ENCODE data around the gene WFIKKN2.
A peak's percentile ranks its signal among the peaks of the same experiment; 100 is the strongest.
"Not testable (repeated sequence)": the region's sequence is repeated elsewhere in the genome, so short reads cannot be mapped to it uniquely, and the experiment has no call there.

The WFIKKN2 gene

DNA sequence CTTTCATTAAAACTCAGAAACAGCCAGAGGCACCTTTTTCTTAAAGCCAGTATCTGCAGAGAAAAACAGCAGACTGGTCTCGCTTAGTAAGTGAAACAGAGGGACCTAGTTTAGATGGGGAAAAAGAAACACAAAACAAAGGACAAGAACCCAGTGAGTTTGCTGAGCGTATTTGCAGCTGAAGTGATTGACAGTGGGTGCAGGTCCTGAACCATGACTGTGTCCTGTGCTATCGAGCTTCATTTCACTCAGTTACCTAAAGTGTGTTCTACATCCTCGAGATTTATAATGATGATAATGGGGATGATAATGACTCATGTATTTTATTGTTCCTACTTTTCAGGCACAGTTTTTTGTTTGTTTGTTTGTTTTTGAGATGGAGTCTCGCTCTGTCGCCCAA is 31.7 kb upstream of the WFIKKN2 start:
- no peak for DNase-seq (ENCODE audit: low read depth)
- no peak overlapping the region for H3K4me3 ChIP-seq (ENCODE audit: low read depth, low read length)
- TF ChIP-seq, protein P1, sequence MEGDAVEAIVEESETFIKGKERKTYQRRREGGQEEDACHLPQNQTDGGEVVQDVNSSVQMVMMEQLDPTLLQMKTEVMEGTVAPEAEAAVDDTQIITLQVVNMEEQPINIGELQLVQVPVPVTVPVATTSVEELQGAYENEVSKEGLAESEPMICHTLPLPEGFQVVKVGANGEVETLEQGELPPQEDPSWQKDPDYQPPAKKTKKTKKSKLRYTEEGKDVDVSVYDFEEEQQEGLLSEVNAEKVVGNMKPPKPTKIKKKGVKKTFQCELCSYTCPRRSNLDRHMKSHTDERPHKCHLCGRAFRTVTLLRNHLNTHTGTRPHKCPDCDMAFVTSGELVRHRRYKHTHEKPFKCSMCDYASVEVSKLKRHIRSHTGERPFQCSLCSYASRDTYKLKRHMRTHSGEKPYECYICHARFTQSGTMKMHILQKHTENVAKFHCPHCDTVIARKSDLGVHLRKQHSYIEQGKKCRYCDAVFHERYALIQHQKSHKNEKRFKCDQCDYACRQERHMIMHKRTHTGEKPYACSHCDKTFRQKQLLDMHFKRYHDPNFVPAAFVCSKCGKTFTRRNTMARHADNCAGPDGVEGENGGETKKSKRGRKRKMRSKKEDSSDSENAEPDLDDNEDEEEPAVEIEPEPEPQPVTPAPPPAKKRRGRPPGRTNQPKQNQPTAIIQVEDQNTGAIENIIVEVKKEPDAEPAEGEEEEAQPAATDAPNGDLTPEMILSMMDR (IDR thresholded peaks at IDR 0.05; ENCODE audit: low read depth, low read length, missing control alignments) = no peak

DNA sequence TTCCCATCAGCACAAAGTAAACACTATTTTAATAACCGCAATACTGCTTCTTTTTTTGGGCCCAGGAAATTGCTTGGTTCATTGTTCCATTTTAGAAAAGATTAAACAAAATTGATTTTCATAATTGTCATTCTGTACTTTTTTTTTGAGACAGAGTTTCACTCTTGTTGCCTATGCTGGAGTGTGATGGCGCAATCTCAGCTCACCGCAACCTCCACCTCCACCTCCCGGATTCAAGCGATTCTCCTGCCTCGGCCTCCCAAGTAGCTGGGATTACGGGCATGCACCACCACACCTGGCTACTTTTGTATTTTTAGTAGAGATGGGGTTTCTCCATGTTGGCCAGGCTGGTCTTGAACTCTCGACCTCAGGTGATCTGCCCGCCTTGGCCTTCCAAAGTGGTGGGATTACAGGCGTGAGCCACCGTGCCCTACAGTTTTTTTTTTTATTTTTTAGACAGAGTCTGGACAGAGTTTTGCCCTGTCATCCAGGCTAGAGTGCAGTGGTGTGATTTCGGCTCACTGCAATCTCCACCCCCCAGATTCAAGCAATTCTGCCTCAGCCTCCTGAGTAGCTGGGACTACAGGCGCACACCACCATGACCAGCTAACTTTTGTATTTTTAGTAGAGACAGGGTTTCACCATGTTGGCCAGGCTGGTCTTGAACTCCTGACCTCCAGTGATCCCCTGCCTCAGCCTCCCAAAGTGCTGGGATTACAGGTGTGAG is 30.5 kb upstream of the WFIKKN2 start:
- H3K4me3 ChIP-seq (ENCODE audit: low read depth, low read length); DNase-seq (ENCODE audit: low read depth): not testable (repeated sequence)

DNA sequence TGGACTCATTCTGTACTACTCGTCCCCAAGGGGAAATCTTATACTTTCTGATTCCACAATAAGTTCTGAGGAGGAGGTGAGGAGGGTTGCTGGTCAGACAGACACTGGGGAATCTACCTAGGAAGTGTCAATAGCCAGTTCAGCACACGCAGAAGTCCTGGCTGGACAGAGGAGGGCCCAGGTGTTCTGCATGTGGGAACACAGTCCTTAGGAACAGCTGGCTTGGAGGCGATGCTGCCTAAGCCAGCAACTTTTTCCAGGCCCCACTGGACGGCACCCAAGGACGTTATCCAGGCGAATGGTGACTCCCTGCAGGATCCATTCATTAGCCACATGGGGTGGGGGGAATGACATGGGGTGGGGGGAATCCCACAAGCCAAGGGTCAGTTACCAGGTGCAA is 29.9 kb upstream of the WFIKKN2 start:
- DNase-seq (ENCODE audit: low read depth) = no peak
- TF ChIP-seq, protein P1 (IDR thresholded peaks at IDR 0.05; ENCODE audit: low read depth, low read length, missing control alignments) = no peak
- H3K4me3 ChIP-seq (ENCODE audit: low read depth, low read length) = no peak overlapping the region

DNA sequence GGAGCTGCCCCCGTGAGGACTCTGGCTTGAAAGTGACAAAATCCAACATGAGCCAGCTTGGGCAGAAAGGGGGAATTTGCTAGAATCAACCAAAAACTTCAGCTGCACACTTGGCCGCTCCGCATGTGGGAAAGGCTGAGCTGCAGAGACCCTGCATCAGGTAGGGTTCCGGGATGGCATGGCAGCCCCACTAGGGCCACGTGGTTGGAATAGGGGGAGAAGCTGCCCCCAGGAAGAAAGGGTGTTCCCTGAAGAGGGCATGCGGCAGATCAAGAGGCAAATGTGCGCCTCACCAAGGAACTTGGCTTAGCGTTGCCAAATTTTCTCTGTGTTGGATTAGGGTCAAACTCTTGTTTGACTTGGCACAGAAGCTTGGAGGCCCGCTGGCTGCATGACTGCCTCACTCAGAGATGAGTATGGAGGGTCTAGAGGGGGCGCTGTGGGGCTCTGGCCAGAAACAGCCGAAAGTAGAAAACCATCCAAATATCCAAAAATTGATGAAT is 29.2 kb upstream of the WFIKKN2 start:
- no peak overlapping the region for H3K4me3 ChIP-seq (ENCODE audit: low read depth, low read length)
- no peak for DNase-seq (ENCODE audit: low read depth)
- TF ChIP-seq, protein P1 (IDR thresholded peaks at IDR 0.05; ENCODE audit: low read depth, low read length, missing control alignments) = peak; percentile 16

DNA sequence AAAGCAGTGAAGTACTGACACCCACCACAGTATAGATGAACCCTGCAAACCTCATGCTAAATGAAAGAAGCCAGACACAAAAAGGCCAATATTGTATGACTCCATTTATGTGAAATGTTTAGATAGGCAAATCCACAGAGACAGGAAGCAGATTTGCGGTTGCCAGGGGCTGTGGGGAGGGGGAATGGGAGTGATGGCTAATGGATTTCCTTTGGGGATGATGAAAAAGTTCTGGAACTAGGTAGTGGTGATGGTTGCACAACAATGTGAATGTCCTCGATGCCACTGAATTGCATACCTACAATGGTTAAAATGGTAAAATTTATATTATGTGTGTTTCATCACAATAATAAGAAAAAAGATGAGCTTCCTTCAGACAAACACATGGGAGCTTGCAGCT is 28.4 kb upstream of the WFIKKN2 start:
- H3K4me3 ChIP-seq (ENCODE audit: low read depth, low read length) = no peak overlapping the region
- TF ChIP-seq, protein P1 (IDR thresholded peaks at IDR 0.05; ENCODE audit: low read depth, low read length, missing control alignments) = no peak
- DNase-seq (ENCODE audit: low read depth) = no peak

DNA sequence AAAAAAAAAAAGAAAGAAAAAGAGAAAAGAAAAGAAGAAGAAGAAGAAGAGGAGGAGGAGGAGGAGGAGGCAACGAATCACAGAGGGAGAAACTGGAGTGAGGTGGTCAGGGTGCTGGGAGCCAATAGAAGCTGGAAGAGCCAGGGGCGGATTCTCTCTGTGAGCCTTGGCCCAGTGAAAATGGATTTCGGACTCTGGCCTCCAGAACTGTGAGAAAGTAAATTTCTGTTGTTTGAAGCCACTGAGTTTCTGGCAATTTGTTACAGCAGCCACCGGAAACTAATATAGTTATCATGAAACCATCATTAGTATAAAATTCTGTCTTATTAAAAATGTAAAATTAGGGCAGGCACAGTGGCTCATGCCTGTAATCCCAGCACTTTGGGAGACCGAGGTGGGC is 27.7 kb upstream of the WFIKKN2 start:
- H3K4me3 ChIP-seq (ENCODE audit: low read depth, low read length) = no peak overlapping the region
- DNase-seq (ENCODE audit: low read depth) = no peak
- TF ChIP-seq, protein P1 (IDR thresholded peaks at IDR 0.05; ENCODE audit: low read depth, low read length, missing control alignments) = no peak

DNA sequence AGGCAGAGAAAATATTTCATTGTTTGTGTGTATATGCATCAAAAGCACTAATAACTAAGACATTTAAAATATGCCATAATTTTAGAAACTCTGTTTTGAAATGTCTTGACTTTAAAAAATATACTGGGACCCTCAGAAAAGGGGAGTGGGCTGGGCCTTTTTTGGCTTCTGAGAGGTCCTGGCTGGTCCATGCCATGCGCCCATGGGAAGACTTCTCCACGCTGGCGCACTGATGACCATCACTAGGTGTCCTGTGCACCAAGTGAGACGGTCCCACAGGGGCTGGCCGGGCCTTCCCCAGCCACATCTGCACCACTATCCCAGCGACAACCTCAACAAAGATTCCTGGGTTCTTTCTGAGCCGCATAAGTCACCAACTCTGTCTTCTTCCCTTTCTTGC is 27.0 kb upstream of the WFIKKN2 start:
- DNase-seq (ENCODE audit: low read depth) = no peak
- TF ChIP-seq, protein P1 (IDR thresholded peaks at IDR 0.05; ENCODE audit: low read depth, low read length, missing control alignments) = no peak
- no peak overlapping the region for H3K4me3 ChIP-seq (ENCODE audit: low read depth, low read length)

All from GM12864 (cell line).